HL-60/S4 treated with phorbol 12-myristate 13-acetate at 8.2 ng/mL for 4 days and 3 days (cell line): ENCODE results near the gene JARID2.

ENCODE experiments used
- in situ Hi-C: fragments of 300-500 bp; cut with MboI; formaldehyde crosslinking; loops from 2 replicates; pipeline ENCODE4 v1.15.0; 2022; ENCODE audit warnings: low sequenced_read_pairs

JARID2 gene

DNA sequence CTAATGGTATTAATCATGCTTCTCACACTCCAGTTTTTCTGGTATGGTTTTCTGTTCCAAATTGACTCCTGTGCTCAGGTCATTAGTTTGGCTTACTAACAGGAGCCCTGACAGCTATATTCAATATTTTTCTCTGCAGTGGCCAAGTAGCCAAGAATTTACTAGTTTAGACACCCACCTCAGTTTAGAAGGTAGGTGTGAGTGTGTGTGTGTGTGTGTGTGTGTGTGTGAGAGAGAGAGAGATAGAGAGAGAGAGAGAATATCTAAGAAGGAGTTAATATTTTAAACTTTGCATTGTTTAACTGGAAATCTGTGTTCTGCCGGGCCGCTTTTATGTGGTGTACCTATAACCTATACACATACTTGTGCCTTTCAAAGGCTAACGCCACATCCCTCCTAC lies 18.5 kb downstream of the JARID2 start:
- in situ Hi-C loops, result no loop called here

DNA sequence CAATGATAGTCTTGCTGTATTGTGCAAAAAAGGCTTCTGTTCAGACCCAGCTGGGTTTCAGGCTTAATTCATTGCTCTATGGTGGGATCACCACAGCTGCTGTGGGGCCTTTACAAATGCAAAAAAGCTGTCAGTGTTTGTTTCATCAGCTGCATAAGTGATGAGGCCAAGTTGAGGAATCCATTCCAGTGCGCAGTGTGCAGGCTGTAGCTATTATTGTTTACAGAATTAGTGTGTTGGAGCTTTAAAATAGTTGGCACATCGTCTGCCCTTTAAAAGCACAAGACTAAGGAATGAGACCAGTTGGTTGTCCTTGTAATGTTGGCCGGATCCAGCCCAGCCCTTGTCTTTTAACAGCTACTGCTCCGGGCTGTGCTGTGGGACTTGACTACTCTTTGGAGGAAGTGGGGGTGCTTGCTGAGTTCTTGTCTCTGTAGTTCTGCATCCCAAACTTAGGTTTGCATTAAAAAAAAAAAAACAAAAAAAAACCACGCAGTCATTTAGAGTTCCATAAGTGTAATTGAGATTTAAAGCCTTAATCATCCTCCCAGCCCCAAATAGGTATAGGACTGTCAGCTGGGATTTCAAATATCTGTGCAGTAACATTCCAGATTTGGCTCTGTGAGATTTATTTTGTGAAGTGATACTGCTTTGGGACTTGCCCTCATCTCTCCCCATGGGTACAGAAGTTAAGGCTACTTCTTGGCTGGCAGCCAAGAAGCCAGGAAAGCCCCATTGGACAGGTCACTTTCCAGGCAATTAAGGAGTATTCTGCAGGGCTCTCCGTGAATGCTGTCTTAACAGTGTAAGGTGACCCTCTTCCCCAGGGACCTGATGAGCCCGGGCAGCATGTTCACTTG lies 19.3 kb downstream of the JARID2 start:
- in situ Hi-C loops, result no loop called here

DNA sequence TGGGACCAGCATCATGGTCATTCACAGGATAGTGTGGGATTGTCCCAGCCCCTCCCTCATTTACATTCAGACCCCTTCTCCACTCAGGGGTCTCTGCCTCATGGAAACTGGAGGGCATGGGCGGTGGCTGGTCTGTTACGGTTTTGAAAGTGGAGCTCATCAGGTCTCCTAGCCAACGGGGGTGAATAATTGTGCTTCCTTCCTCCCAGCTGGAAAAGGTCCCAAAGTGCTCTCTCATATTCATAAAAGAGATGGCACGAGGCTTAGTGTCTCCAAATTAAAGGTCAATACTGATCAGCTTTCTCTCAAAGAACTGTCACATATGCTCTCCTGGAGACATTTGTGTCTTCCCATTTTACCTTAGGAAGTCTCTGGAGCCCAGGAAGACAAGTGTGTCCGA lies 19.9 kb downstream of the JARID2 start:
- in situ Hi-C loops, result no loop called here

DNA sequence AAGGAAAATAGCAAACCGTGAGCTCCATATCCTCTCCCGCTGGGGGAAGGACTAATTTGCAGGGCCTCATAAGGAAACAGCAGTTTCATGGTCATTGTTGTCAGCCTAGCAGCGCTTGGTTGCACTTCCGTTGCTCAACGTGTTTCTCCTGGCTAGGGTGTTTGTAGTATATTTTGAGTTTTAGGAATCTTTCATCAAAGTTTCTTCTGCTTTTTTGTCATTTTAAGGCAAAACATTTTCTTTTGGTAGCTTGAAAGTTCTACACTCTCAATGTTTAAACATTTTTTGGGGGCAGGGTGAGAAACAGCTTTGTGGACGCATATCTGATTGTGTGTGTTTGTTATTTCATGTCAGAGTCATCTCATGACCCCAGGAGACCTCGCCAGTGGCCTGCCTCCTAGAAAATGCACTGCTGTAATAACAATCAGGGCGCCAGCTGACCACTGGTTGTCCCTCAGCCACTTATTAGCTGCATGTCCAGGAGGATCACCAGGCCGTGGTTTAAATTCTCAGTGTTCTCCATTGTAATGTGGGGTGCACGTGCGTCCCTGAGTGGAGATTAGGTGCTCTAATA lies 20.6 kb downstream of the JARID2 start:
- in situ Hi-C loops, result no loop called here

DNA sequence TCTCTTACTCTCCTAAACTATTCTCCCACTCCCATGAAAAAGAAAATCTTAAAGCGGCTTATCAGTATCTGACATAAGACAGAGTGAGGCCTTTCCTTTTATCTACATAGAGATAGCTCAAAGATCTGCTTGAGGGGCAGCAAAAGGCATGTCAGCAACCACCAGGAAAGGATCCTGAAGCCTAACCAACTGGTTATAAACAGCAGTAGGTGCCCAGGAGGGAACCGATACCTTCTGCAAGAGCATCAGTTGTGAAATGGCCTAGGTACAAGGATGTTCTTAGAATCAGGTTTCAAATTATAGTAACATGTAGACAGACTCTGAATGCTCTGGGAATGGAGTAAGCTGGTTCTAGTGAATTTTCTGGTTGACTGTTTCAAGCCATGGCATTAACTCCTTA lies 21.4 kb downstream of the JARID2 start:
- in situ Hi-C loops, result no loop called here

DNA sequence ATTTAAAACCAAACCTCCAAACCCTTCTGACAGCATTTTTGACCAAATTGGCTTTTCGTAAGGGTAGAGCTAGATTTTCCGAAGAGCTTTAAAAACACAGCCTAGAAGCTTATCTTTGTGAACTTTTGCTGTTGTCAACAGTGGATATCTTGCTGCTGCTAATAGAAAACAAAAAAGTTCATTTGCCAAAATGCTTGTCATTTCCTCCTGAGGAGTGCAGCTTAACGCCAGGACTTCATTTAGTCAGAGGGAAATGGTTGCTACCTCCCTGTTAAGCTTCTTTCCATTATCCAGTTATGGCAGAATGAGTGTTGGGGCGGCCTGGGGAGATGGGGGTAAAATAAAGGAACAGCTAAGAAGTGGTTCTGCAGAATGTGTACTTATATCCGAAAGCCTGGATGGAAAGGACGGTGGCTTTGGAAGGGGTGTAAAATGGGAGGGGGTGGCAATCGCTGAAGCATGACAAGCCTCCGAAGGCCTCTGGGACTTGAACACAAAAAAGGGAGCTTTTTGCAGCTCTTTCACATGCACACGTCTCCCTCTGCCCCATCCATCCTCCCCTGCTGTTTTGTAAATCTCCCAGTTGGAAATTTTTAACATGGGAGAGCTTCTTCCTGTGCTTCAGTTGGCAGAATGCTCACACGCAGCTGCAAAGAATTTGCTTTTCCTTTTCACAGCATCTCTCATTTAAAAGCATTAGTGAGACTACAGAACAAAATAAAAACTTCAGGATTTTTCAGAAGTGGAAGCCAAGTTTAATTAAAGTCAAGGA lies 22.5 kb downstream of the JARID2 start:
- in situ Hi-C loops, result no loop called here

DNA sequence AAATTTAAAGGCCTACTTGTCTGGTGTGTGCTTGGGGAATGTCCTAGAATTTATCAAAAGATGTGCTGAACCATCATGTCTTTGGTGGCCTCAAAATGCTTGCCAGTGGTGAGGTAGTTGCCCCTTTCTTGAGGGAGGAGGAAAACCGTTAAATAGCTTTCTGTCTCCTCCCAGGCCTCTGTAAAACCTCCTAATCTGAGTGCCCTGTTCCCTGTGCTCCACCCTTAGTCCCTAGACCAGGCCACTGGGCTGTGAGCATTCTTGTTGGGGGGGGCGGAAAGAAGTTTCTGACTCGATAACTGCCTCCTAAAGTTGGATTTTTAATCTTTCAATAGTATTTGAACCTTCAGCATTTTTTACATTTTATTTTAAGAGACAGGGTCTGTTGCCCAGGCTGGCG lies 23.1 kb downstream of the JARID2 start:
- in situ Hi-C loops, result no loop called here

DNA sequence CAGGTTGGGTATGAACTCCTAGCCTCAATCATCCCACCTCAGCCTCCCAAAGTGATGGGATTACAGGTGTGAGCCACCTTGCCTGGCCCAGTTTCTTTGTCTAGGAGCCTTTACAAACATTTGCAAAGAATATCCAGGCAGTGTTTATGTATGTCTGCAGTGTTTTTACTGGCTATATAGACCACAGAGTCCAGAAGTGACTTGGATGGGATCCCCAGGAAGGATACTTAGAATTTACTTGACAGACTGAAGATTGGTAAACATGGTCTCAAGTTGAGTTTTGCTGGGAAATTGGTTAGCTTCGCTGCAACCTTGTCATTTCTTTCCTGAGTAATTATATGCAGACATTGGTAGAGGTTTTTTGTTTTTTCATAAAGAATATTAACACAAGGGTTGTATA lies 23.8 kb downstream of the JARID2 start:
- in situ Hi-C loops, result no loop called here

DNA sequence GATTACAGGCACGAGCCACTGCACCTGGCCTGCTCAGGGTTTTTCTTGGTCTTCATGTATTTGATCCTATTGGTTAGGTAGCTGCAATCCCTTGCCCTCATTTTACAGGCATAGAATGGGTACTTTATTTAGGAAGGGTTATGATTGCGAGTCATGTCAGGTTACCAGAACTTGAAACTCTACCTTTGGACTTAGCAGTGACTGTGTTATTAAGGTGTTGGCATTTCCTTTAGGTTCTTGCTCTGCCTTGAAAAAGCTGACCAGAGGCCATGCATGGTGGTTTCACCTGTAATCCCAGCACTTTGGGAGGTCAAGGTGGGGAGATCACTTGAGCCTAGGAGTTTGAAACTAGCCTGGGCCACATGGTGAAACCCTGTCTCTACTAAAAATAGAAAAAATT lies 24.5 kb downstream of the JARID2 start:
- in situ Hi-C loops, result no loop called here

DNA sequence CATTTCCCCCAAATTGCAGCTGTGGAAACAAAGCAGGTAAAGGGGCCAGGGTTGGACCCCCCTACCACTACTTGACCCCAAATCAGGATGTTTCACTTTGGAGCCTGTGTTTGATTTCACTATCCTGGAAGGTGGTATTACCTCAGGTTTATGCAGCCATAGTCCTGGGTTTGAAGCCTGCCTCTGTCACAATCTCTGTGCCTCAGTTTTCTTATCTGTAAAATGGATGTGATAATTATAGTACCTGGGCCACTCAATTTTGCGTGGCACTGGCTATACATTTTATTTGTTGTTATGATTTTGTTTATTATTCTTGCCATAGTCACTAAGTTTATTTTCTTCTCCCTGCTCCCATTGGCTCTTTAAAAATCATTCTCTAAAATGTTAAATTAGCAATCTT lies 26.7 kb downstream of the JARID2 start:
- in situ Hi-C loops, result no loop called here

DNA sequence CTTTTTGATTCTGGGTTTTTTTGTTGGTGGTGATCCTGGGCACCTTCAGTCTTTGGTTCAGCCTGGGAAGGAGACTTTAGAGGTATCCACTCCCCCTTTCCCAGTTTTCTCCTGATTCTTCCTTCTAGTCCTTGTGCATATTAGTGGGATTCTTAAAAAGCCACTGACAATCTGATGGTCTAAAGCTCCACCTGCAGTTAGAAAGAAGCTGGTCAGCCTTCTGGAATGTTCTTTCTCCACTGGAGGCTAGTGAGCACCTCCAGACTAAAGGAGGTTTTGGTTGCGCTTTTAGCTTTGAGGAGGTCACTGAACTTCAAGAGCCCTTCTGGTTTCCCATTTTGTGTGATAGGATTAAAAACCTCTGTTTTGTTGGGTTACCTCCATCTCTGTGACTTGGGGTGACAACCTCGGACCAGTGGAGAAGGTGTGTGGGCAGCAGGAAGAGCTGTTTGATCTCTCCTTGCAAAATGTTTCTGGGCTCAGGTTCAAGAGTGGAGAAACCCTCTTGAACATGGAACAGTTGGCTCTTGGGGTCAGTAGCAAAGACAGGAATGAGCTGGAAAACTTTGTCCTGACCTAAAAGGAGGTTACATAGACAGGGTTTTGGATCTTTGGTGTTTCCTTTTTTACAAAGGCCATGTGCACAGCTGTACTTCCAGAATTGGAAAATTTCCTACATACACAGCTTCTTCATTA lies 29.0 kb downstream of the JARID2 start:
- in situ Hi-C loops, result no loop called here

DNA sequence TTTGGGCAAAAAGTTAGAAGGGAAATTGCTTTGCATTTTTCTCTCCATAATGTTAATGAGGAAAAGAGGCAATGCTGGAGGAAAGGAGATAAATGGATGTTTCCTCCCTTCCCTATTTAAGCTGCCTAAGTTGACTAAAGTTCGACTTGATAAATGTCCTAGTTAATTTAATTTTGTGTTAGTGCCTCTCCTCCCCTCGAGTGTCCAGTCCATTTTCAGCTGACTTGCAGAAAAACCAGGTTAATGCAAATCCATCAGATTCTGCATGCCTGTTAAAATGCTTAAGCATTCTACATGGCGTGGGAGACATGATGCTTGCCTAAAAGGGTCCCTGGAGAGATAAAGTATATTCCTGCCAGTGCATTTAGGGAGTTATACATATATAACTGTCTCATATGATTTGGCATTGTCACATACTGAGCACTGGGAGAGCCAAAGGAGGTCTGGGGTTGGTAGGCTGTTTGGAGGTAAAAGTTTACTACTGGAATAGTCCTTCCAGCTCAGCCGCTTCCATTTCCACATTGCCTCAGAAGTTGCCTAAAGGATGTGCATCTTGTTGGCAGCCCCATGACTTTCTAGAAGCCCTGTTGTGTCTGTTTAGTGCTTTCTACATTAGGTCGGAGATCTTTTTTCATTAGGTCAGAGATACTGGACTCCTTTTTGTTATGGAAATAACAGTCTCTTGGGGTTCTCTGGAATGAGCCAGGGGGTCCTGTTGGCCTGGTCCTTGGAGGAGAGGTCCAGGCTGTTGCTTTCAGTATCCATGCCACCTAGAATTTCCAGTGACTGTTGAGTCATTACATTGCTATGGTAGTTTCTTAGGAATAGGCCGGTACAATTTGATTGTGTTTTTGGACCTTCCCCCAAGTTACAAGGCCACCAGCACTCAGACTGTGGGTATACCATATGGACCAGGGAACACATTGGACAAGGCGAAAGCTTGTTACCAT lies 30.4 kb downstream of the JARID2 start:
- in situ Hi-C loops, result no loop called here

DNA sequence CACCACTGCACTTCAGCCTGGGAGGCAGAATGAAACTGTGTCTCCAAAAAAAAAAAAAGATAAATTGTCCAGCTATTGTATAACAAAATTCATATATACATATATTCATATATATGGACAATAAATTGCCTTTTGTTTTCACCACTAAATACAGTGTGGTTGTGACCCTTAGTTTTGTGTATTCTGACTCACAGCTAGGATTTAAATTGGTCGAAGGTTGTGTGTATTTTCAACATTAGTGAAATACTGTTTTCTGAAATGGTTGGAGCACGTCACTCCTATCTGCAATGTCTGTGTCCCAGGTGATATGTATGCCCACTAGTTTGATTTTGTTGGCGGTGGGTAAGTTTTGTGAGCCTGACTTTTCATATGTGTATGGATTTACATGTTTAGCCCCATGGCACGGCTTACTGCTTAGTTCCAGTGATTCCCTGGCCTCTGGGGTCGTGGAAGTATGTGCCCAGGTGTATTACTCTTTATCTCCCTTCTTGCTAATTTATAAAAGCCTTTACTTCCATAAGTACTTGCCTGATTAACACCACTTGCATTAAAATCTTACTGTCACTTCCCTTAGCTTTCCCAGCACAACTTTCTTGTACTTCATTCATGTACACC lies 33.3 kb downstream of the JARID2 start:
- in situ Hi-C loops, result no loop called here

DNA sequence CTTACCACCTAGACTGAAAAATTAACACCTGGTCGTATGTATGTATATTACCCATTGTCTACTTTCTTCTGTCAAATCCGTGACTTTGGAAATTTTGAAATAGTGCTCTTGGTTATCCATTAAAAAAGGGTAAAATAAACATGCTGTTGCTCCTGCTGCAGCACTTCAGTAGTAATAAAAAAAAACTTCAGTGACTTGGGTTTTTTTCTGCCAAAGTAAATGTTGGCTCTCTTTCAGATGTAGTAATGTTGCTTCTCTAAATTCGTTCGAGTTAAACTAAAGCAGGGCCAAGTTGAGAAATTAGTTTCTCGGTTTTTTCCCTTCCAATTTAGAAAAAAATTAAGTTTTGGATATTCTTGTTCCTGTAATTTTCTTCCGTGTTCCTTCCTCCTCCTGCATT lies 34.2 kb downstream of the JARID2 start:
- in situ Hi-C loops, result no loop called here

DNA sequence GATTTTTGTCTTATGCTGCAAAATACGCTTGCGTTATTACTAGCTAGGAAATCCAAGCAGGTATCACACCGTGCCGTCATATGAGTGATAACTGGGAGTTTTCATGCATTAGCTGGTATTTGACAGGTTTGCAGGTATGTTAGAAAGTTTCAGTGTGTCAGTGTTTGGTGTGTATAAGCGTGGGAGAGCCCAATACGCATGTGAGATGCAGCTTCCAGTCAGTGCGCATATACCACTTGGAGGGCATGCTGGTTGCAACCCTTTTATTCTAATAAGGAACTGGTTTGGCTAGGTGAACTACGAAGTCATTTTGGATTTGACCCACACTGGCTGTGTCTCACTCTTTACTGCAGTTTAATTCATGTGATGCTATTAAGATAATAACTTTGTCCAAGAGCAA lies 35.1 kb downstream of the JARID2 start:
- in situ Hi-C loops, result no loop called here

DNA sequence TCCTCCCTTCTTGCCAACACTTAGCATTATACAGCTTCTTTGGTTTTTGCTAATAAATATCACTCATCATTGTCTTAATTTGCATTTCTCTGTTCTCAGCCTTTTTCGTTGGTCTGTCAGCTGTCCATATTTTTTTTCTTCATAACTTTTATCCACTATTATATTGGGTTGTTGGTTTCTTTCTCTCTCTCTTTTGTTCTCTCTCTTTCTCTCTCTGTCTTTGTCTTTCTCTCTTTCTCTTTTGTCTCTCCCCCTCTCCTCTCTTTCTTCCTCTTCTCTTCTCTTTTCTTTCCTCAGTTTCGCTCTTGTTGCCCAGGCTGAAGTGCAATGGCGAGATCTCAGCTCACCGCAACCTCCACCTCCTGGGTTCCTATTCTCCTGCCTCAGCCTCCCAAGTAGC lies 36.5 kb downstream of the JARID2 start:
- in situ Hi-C loops, result no loop called here

DNA sequence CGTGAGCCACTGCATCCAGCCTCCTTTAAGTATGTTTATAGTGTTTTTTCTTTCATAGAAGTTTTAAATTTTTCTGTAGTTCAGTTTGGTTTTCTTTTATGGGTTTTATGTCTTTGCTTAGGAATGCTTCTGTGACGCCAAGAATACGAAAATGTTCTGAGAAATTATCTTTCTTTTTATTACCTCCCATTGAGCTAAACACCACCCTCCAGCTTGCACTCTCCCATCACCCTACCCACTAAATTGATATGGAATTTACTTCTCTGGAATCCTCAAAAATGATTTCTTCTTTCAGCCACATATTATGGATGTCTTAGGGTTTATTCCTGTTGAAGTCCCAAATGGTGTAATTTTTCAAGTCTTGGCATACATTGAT lies 38.1 kb downstream of the JARID2 start:
- in situ Hi-C loops, result no loop called here

DNA sequence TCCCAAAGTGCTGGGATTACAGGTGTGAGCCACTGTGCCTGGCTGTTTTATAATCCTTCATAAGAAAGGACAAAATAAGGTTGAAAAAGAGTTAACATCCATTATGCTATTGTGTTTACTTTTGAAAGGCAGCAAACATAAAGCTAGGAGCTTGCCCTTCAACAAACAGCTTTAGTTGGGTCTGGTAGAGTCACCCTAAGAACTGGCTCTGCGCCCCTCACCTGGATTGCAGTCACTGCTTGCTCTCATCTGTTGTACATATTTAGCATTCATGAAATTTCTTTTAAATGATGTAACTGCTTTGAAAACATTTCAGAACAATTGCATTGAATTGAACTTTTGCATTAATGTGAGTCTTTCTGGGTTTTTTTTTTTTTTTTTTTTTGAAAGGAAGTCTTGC lies 38.9 kb downstream of the JARID2 start:
- in situ Hi-C loops, result no loop called here

DNA sequence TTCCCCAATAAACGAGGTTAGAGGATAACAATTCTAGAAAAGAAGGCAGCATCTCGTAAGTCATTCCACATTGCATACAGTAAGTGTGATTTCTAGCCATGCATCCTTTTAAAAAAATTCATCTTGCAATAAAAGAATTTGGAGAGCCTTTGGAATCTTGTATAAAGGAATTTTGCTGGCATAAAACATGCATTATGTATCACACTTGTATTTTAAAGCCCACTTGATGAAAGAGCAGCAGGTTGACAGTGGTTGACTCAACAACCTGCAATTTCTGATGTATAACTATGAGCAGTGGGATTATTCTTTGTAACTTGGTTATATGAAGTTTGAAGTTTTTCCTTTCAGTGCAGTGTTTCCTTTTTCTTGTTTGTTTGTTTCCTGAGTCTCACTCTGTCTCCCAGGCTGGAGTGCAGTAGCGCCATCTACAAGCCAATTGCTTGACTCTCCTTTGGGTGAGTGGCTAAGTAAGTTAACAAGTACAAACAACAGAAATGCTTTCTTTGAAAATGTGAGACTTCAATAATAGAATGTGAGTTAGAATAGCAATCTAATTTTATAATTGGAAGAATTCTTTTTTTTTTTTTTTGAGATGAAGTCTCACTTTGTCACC lies 39.9 kb downstream of the JARID2 start:
- in situ Hi-C loops, result no loop called here
